Erythroblast (primary cell): ENCODE results near the gene PRKAG1.

Experiments used
- DNase-seq, 2 experiments: peaks; one replicate each; lab custom pipeline; 2025; lab: John Stamatoyannopoulos, UW
- GATA1 ChIP-seq: IDR thresholded peaks from 2 replicates; pipeline ENCODE4 v1.6.1; 2011; ENCODE audit warnings: low read depth, mild to moderate bottlenecking, control low read depth, low read length, moderate library complexity
- POLR2A ChIP-seq: IDR thresholded peaks from 2 replicates; pipeline ENCODE4 v1.6.1; 2011; ENCODE audit warnings: mild to moderate bottlenecking, low read length

PRKAG1 gene

DNA sequence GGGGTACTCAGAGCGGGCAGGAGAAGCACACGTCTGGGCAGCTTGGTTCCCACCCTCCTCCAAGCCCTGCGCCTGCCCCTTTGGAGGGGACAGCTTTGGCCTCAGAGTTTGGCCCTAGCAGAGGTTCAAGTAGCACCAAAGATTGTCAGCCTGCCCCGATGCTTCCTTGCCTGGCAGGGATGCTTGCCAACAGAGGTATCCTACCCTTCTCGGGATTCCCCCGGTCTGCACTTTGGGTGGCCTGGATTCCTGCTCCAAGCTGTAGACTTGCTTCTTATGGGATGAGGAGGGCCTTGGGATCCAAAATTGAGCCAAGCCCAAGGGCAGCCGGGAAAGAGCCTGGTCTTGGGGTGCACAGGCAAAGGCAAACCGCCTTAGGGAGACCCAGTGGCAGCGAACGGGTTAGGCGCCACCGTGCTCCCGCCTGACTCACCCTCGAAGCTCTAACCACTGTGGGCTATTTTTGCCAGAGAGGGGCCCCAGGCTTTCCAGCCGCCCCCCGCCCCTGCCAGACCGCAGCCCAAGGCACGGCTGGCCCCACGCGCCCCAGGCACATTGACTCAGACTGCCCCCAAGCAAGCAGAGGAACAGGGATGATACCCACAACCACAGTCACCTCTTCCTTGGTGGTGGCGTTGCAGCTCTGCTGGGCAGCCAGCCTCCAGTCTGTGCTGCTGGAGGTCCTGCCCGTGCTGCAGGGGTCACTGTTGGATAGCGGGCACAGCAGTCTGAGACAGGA lies 46.2 kb downstream of the PRKAG1 start:
- no peak for TF ChIP-seq GATA1
- TF ChIP-seq POLR2A = no peak
- no peak for DNase-seq

- no peak for TF ChIP-seq GATA1
- no peak for DNase-seq
Measured at GRCh38 chr12:48970702-48971334, 47.8 kb downstream of the PRKAG1 start.

- peak in 1 of 2 experiments; percentile 23 for DNase-seq
- TF ChIP-seq GATA1 = no peak
- TF ChIP-seq POLR2A = no peak
Measured at GRCh38 chr12:48969833-48970701, 48.5 kb downstream of the PRKAG1 start.

- TF ChIP-seq GATA1 (no peak), POLR2A (no peak)
Measured at GRCh38 chr12:48969160-48969771, 49.3 kb downstream of the PRKAG1 start.

DNA sequence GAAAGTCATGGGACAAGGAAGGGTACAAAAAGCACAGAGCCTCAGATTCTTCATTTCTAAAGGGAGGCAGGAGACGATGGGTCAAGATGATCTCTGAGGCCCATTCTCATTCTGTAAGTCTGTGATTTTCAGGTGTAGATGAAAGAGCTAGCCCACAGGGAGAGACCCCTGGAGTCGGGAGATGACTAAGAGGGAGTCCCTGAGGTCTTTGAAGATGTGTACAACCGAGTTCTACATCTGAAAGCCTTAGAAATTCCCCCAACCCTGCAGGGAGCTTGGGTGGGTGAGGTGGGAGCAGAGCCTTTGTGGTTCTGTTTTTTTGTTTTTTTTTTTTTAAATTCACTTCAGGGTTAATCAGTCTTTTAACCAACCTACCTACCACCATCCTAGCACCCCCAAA lies 50.1 kb downstream of the PRKAG1 start:
- TF ChIP-seq GATA1 = no peak
- no peak for TF ChIP-seq POLR2A
- no peak for DNase-seq

More at GRCh38 chr12:48969160-48969771, 49.3 kb downstream of the PRKAG1 start:
- DNase-seq = no peak

DNA sequence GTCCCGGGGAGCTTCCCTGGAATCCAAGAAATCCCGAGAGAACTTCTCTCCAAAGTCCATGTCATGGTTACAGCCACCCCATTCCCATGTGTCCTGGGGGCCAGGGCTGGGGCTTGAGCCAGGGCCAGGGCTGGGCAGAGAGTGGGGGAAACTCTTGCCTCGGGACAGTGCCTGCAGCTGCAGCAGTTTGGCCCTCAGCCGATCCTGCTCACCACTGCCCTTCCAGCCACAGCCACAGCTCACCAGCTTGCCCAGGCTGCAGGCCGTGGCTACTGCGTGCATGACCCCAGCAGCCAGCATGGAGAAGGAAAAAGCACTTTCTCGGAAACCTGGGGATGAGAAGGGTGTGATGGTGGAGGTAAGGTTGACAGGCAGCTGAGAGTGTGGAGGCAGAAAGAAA lies 50.6 kb downstream of the PRKAG1 start:
- no peak for DNase-seq
- TF ChIP-seq POLR2A = no peak

- DNase-seq = no peak
- TF ChIP-seq POLR2A (no peak), GATA1 (no peak)
Measured at GRCh38 chr12:48966177-48966895, 52.2 kb downstream of the PRKAG1 start.

DNA sequence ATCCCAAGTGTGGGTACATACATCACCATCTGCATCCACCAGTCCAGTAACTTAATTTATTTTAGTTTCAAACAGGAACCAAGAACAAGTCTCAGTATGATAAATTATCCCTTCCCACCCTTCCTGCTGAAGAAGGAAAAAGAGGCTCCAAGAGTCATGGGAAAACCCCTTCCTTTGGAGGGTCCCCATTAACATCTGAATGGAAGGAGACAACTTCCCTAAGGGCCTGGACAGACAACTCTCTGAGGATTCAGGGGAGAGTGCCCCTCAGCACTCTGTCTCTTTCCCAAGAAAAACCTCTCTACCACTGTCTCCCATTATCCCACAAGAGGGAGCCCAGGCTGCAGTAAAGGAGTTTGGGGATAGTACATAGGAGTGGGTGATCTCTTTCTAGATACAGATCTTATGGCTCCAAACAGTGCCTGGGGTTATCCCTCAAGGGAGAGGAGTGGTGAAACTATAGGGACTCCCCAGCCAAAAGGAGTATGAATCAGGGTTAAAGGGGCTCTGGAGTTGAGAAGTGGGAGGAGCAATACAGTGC lies 53.2 kb downstream of the PRKAG1 start:
- DNase-seq = no peak
- no peak for TF ChIP-seq GATA1
- TF ChIP-seq POLR2A = no peak

- DNase-seq = no peak
- TF ChIP-seq GATA1 = no peak
- TF ChIP-seq POLR2A = no peak
Measured at GRCh38 chr12:48961801-48962200, 56.8 kb downstream of the PRKAG1 start.

- TF ChIP-seq POLR2A (no peak), GATA1 (no peak)
- DNase-seq = no peak
Measured at GRCh38 chr12:48961331-48961730, 57.2 kb downstream of the PRKAG1 start.

DNA sequence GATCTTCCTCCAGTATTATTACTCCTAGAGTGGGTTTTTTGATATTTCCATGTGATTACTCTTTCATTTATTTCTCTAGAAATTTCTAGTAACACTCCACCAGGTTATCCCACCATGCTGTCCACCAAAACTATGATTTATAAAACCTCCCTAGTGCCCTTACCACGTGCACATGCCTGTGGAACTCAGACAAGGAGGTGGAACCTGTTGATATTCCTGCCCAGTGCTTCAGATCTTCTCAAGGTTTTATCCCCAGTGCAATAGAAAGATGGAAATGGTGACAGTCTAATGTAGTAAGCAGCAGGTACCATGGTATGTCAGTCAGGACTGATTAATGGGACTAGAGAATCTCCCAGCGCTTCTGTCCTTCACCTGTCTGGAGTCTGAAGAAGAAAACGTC lies 57.7 kb downstream of the PRKAG1 start:
- DNase-seq = no peak
- no peak for TF ChIP-seq POLR2A
- no peak for TF ChIP-seq GATA1

- DNase-seq = no peak
- TF ChIP-seq GATA1 (no peak), POLR2A (no peak)
Measured at GRCh38 chr12:48958049-48958388, 60.6 kb downstream of the PRKAG1 start.
